Smooth muscle cell (in vitro differentiated cells): ENCODE data around the gene RASA2. TPM values are rescaled to one million over a fixed set of nuclear protein-coding genes. Genes with fewer than 3 reads are reported as not detected.

ENCODE experiments used
- DNase-seq: peaks from one replicate; lab custom pipeline; 2025; ENCODE audit not compliant: unreplicated experiment; lab: John Stamatoyannopoulos, UW
- H2AFZ ChIP-seq: fragments of 200-600 bp; sonication (generic); 2 replicates; pipeline ENCODE4 v1.6.0; 2016; ENCODE audit warnings: antibody characterized with exemption, low read depth, mild to moderate bottlenecking
- H3F3A ChIP-seq: fragments of 200-600 bp; sonication (generic); 2 replicates; pipeline ENCODE4 v1.6.0; 2017; ENCODE audit warnings: antibody characterized with exemption, low read depth
- H3K27ac ChIP-seq: fragments of 200-600 bp; sonication (generic); 2 replicates; pipeline ENCODE4 v1.5.1; 2016; ENCODE audit warnings: low read depth, mild to moderate bottlenecking
- H3K27me3 ChIP-seq: fragments of 200-600 bp; sonication (generic); 2 replicates; pipeline ENCODE4 v1.6.1; 2016; ENCODE audit warnings: low read depth, mild to moderate bottlenecking
- H3K36me3 ChIP-seq: fragments of 200-600 bp; sonication (generic); 2 replicates; pipeline ENCODE4 v1.5.1; 2016; ENCODE audit warnings: low read depth
- H3K4me1 ChIP-seq: fragments of 200-600 bp; sonication (generic); 2 replicates; pipeline ENCODE4 v1.5.1; 2016; ENCODE audit warnings: low read depth
- H3K4me2 ChIP-seq: fragments of 200-600 bp; sonication (generic); 2 replicates; pipeline ENCODE4 v1.6.0; 2016; ENCODE audit warnings: mild to moderate bottlenecking
- H3K4me3 ChIP-seq: fragments of 200-600 bp; sonication (generic); 2 replicates; pipeline ENCODE4 v1.5.1; 2016; ENCODE audit warnings: mild to moderate bottlenecking
- H3K79me2 ChIP-seq: fragments of 200-600 bp; sonication (generic); 2 replicates; pipeline ENCODE4 v1.6.0; 2016; ENCODE audit warnings: low read depth, mild to moderate bottlenecking
- H3K9ac ChIP-seq: fragments of 200-600 bp; sonication (generic); 2 replicates; pipeline ENCODE4 v1.6.0; 2016; ENCODE audit warnings: low read depth
- H3K9me3 ChIP-seq: fragments of 200-600 bp; sonication (generic); replicated peaks from 2 replicates; pipeline ENCODE4 v1.5.1; 2016; ENCODE audit warnings: low read depth
- H4K20me1 ChIP-seq: fragments of 200-600 bp; sonication (generic); 2 replicates; pipeline ENCODE4 v1.6.0; 2016; ENCODE audit warnings: low read depth
- CTCF ChIP-seq: fragments of 200-600 bp; sonication (generic); IDR thresholded peaks from 2 replicates; pipeline ENCODE4 v1.5.1; 2017; ENCODE audit warnings: borderline replicate concordance, mild to moderate bottlenecking, antibody characterized with exemption; ENCODE audit not compliant: insufficient read depth, poor library complexity, severe bottlenecking
- WGBS: methylation state at CpG from one replicate; pipeline ENCODE4 v1.1.7; 2016; ENCODE audit warnings: low lambda C conversion rate; 5-methylcytosine and 5-hydroxymethylcytosine counted together
- polyA plus RNA-seq: library from polyadenylated mRNA; unstranded; fragments of >200 nt; fragmentation: Nextera tagmentation; extraction: Ambion mirVana; gene quantifications from 2 replicates; pipeline ENCODE4 v1.2.1, GENCODE V29; 2016
- total RNA-seq: library from RNA; depleted of rRNA; stranded (reverse); fragments of >200 nt; gene quantifications from 2 replicates; pipeline ENCODE4 v1.2.3, GENCODE V29; 2014

RASA2 gene
- total and polyA plus RNA-seq, 2 experiments from 2014 or later = 4.9 to 20.0 TPM

- no peak overlapping the region for H3K9ac ChIP-seq
- H3K27ac ChIP-seq = no peak overlapping the region
- no peaks in the 10 kb centered on the region for H3K36me3 ChIP-seq
- H3F3A ChIP-seq = no peaks in the 10 kb centered on the region
- H3K4me2 ChIP-seq = peak overlapping the region; percentile 10
- peaks cover 10% of the 10 kb centered on the region for H3K27me3 ChIP-seq
- DNase-seq = no peak
- no peak overlapping the region for H2AFZ ChIP-seq
- H3K9me3 ChIP-seq = no peaks in the 10 kb centered on the region
- H4K20me1 ChIP-seq = no peaks in the 10 kb centered on the region
- H3K4me1 ChIP-seq = peaks cover 10% of the 10 kb centered on the region
- WGBS = 16% methylated on average over 4 of the region's 4 CpGs
- TF ChIP-seq CTCF = no peak
- H3K79me2 ChIP-seq = no peaks in the 10 kb centered on the region
- H3K4me3 ChIP-seq = no peak overlapping the region
Measured at GRCh38 chr3:141656771-141657170, 169.9 kb downstream of the RASA2 start.

- Histone ChIP-seq H2AFZ (no peak overlapping the region), H3K9ac (no peak overlapping the region), H3F3A (no peaks in the 10 kb centered on the region), H3K4me2 (no peak overlapping the region), H3K4me1 (peaks cover 10% of the 10 kb centered on the region), H3K27me3 (peaks cover 10% of the 10 kb centered on the region), H3K36me3 (no peaks in the 10 kb centered on the region), H4K20me1 (no peaks in the 10 kb centered on the region), H3K27ac (no peak overlapping the region), H3K4me3 (no peak overlapping the region), H3K79me2 (no peaks in the 10 kb centered on the region), H3K9me3 (no peaks in the 10 kb centered on the region)
- no peak for TF ChIP-seq CTCF
- DNase-seq = no peak
Measured at GRCh38 chr3:141657516-141657915, 170.7 kb downstream of the RASA2 start.

GRCh38 chr3:141659821-141660613, 173.2 kb downstream of the RASA2 start:
- Histone ChIP-seq H3K9ac (no peak overlapping the region), H3K4me2 (peak overlapping the region; percentile 100), H3K4me3 (peak overlapping the region; percentile 65), H3K27me3 (peaks cover 10% of the 10 kb centered on the region), H3F3A (no peaks in the 10 kb centered on the region), H3K36me3 (no peaks in the 10 kb centered on the region), H4K20me1 (no peaks in the 10 kb centered on the region), H3K4me1 (peaks cover 10% of the 10 kb centered on the region), H3K79me2 (no peaks in the 10 kb centered on the region), H2AFZ (peak overlapping the region; percentile 95), H3K27ac (no peak overlapping the region), H3K9me3 (no peaks in the 10 kb centered on the region)
- peak; percentile 19 for DNase-seq
- no peak for TF ChIP-seq CTCF
- 2% methylated on average over 58 of the region's 64 CpGs for WGBS

DNA sequence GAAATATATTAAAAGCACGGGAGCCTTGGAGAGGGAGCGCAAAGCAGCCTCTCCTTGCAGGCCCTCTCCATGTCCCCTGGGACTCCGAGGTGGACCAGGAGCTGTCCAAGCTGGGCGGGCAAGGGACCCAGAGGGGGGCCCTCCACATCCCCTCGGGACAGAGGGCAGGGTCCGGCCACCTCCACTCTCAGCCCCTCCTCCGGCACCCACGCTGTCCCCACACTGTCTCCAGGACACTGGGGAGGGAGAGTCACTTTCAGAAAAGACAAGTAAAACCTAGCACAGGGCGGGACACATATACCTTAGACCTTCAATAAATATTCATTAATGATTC, 173.8 kb downstream of the RASA2 start:
- Histone ChIP-seq H3K4me1 (peaks cover 10% of the 10 kb centered on the region), H3K9ac (no peak overlapping the region), H3K36me3 (no peaks in the 10 kb centered on the region), H3K27ac (no peak overlapping the region), H3K27me3 (peaks cover 10% of the 10 kb centered on the region), H4K20me1 (no peaks in the 10 kb centered on the region), H3K4me2 (peak overlapping the region; percentile 100), H2AFZ (peak overlapping the region; percentile 95), H3K4me3 (peak overlapping the region; percentile 65), H3K9me3 (no peaks in the 10 kb centered on the region), H3F3A (no peaks in the 10 kb centered on the region), H3K79me2 (no peaks in the 10 kb centered on the region)
- no peak for DNase-seq
- TF ChIP-seq CTCF = no peak
- WGBS = 40% methylated on average over 9 of the region's 9 CpGs
